Femur (tissue), 1 donor: ENCODE data around the gene SCNM1.
"Not testable (repeated sequence)": the region's sequence is repeated elsewhere in the genome, so short reads cannot be mapped to it uniquely, and the experiment has no call there.

ENCODE experiments used
- DNase-seq: peaks from one replicate; pipeline ENCODE4 v3.0.0-alpha.2; 2017

Gene SCNM1

DNA sequence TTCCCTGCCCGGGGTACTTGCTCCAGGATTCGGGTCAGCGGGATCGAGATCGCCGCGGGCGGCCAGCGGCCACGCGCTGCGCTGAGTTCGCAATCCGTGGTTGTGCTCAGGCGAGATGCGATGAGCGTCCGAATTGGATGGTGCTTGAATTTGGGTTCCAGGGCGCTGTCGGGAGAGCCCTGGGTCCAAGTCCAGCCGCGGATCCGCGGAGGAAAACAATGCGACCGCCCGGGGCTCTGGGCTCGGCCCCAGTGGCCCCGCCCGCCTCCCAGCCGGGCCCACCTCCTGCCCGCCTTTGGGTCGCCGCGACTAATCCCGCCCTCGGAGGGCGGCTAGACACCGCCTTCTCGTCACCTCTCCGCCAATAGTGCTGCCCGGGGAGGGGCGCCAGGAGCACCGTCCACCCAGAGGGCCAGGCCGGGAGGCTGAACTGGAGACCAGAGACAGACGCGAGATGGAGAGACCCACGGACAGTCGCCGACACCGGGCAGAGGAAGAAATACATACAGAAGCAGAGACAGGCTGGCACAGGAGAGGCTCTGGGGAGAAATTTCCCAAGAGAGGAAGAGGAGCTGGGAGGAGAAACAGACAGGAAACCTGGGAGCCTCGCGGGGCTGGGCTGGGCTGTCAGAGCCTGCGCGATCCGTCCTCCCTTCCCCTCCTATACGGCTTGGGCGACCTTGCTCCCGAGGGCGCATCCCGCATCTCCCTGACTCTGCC, 19.4 kb upstream of the SCNM1 start, which contains the start of gene SEMA6C:
Gene SEMA6C (minus strand): TSS at position 220 of the 720 bp plus-strand sequence. CDS start 4,010 bp downstream, outside the sequence.
- peak; percentile 96 for DNase-seq

DNA sequence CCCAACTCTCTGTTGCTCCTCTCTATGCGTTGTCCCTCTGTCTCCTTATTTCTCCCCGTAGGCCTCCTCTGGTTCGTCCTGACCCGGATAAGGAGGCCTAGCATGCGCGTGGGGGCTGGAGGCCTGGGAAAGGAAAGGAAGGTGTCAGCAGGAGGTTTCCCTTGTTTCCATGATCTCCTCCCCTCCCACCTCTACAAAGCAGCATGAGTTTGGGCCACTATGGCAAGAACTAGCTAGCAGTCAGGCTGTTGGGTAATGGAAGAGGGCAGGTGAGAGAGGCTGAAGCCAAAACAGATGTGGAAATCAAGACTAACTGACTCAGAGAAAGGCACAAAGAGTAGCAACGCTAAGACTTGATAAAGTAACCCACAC, 18.8 kb upstream of the SCNM1 start:
- DNase-seq, result no peak

DNA sequence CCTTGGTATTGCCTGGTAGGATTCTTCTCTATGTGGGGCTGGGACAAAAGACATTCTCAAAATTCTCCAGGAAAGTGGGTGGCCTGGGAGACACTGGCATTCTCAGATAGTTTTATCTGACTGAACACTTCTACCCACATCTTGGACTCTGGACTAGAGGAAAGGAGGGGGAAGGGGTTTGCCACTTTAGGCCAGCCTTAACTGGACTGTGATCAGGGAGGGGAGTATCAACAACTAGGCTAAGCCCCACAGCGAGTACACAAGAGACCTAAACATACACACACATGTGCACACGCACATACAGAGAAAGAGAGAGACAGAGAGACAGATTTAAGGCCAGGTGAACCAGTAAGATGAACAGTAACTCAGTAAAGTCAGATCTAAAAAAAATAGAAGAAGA, 18.3 kb upstream of the SCNM1 start:
- no peak for DNase-seq

DNA sequence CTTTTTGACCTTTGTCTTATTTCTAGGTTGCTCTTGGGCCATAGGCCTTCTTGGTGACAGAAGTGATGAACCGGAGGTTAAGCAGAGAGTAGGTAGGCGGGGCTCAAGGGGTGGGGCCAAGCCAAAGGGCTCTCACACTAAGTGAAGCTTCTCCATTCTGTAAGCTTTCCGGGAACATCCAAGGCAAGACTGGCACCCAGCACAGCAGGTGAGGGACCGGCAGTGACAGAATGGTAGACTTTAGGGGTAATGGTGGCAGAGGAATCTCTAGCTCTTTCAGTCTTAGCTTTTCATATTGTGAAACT, 9.5 kb upstream of the SCNM1 start, which contains the start of gene TNFAIP8L2:
Gene TNFAIP8L2 (plus strand): TSS at position 135 of the 305 bp plus-strand sequence. CDS start 2,049 bp downstream, outside the sequence.
- no peak for DNase-seq

DNA sequence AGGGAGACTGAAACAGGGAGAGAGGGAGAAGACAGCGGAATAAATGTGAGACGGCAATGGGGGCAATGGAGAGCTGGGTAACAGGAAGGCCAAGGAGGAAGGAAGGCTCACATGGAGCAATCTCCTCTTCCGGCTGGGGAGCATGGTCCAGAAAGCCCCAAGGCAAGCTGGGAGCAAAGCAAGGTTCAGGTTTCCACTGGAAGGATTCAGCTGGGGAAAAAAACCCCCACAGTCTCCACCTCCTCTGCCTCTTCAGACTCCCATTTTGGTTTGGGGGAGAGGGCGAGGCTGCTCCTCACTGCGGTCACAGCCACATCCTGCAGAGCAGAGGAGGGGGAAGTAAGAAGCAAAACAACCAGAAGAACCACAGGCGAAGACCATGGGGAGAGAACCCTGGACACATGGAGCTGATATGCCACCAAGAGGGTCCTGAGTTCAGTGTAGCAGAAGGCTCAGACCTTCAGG, 8.8 kb upstream of the SCNM1 start:
- DNase-seq, result peak; percentile 56

DNA sequence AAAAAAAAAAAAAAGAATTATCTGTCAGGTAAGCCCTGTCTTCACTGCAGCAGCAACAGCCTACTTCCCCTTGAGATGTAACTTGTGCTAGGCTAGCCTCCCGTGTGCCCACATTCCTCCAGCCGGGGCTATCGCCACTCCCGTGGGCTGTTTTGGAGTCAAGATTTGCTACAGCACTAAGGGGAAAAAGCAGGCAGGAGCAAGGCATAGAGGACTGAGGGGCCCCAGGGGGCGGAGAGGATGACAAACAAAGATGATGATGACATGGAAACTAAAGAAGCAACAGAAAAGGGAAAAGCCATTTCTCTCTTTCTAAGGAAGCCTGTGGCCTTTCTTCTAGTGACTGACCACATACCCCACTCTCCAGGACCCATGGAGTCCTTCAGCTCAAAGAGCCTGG, 7.6 kb upstream of the SCNM1 start:
- no peak for DNase-seq

DNA sequence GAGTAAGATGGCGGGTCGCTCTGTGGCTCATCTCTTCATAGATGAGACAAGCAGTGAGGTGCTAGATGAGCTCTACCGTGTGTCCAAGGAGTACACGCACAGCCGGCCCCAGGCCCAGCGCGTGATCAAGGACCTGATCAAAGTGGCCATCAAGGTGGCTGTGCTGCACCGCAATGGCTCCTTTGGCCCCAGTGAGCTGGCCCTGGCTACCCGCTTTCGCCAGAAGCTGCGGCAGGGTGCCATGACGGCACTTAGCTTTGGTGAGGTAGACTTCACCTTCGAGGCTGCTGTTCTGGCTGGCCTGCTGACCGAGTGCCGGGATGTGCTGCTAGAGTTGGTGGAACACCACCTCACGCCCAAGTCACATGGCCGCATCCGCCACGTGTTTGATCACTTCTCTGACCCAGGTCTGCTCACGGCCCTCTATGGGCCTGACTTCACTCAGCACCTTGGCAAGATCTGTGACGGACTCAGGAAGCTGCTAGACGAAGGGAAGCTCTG, 7.1 kb upstream of the SCNM1 start:
- DNase-seq, result no peak

DNA sequence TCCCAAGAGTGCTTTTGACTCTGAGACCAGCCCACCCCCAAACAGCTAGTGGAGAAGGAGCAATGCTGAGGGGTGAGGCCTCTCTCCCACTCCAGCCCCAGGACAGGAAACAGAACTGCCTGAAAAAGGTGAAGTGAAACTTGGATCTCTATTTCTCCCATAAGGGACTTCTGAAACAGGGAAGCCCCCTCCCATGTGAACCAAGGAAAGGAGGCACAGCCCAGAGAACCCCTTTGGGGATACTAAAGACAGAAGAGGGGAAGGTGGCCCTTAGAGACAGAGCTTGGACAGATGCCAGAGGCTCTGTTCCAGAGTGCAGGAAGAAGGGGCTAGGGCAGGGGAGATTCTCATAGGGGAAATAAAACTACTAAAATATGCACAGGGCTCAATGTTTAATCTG, 6.6 kb upstream of the SCNM1 start:
- DNase-seq, result no peak

DNA sequence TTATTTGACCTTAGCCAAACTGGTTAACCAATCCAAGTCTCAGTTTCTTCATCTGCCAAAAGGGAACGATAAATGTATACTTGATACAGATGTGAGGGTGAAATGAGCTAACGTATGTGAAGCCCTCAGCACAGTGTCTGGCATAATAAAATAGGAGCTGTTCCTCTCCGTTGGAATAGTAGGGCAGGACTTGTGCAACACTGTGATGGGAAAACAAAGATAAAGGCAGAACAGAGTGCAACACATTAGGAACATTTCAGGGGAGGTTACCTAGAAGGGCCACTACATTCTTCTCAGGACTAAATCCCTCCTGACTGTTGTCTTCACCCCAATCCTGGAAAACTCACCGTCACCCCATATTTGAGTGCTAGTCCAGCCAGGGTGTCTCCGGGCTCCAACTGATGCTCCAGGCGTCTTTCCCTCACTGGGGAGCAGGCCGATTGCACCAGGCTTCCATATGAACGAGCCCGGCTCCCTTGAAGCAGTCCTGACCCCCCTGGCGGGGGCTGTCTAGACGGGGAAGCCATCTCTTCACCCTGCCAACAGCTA, 1.1 kb upstream of the SCNM1 start:
- no peak for DNase-seq

DNA sequence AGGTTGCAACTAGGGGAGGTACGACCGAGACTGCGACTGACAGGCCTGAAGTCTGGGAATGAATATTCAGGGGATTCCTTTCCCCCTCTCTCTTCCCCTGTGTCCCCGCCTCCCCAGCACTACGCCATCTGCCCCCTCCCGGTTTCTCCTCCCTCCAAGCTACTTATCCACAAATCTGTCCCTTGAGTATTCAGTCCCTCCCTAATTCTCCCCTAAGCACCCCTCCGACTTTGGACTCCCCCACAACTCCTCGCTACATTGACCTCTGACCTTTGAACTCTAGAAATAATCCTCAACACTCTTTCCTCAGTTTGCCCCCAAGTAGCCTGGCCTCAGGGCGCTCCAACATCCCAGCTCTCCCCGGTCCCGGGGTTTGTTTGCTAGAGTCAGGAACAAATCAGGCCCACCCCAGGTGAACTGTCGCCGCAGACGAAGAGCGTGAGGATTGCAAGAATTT, 635 bp upstream of the SCNM1 start:
- DNase-seq, result peak; percentile 71

DNA sequence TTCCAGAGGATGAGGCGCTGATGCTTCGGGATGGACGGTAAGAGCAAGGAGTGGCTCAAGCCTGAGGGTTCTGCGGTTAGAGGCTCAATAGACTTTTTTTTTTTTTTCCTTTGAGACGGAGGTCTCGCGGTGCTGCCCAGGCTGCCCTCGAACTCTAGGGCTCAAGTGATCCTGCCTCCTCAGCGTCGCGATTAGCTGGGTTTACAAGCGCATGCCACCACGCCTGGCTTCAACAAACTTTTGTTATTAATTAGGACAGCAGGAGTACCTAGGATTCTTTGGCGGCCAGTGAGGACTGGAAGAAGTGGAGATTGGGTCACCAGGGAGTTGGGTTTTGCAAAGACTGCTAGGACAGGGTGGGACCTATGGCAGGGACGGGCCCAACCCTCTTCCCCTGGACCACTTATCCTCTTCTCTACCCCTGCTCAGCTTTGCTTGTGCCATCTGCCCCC, 587 bp downstream of the SCNM1 start:
- no peak for DNase-seq

DNA sequence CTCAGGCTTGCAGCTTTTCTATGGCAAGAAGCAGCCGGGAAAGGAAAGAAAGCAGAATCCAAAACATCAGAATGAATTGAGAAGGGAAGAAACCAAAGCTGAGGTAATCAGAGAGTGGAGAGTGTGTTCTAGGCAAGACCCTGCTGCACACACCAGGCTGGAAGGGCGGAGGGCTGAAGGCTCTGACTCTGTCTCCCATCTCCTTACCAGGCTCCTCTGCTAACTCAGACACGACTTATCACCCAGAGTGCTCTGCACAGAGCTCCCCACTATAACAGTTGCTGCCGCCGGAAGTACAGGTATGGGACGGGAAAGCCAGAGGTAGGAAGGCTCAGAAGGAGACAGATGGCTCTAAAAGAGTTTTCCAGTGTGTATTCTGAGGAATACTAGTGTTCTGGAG, 1.2 kb downstream of the SCNM1 start:
- DNase-seq, result no peak

DNA sequence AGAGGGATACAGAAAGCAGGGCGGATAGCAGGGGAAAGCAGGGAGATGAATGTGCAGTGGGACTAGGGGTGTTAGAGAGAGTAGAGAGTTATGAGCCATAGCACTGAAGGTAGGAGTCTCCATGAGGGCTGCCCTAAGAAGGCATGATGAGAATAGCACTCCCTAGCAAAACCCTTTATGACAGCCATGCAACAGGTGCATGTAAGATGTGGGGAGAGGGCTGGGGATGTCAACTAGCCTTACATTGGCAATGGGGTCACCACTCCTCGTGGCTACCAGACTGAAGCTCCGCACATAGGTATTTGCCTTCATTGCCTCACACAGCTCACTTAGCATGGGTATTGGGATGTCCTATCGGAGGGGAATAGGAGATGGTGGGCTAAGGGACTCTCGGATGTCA, 5.2 kb downstream of the SCNM1 start:
- DNase-seq, result no peak

DNA sequence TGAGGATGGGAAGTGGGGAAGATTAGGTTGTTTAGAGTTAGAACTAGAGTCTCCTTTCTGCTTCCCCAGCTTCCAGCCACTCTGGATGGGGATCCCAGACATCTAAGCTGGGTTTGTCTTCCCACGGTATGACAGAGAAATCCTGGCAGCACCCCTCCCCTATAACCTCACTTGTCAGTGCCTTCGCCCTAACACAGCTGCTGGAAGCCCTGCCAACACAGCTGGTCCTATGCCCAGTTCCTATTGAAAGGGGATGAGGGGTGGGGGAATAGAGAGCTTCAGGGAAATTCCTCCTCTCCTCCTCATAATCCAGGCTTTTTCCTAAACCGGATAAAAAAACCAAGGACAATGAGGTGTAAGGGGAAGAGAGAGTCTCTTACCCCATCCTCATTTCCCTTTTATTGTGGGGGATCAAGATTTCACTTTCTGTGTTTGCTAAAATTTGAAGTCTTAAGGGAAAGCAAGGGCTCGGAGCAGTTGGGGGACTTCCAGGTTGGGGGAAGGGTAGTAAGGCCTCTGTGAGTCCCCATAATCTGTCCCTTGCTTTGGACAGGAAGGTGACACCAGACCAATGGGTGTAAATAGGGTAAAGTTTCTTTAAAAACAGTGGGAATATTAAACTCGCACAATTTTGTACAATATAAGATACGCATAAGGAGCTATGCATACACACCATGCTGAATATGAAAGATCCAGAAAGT, 9.2 kb downstream of the SCNM1 start:
- DNase-seq, result peak; percentile 73

DNA sequence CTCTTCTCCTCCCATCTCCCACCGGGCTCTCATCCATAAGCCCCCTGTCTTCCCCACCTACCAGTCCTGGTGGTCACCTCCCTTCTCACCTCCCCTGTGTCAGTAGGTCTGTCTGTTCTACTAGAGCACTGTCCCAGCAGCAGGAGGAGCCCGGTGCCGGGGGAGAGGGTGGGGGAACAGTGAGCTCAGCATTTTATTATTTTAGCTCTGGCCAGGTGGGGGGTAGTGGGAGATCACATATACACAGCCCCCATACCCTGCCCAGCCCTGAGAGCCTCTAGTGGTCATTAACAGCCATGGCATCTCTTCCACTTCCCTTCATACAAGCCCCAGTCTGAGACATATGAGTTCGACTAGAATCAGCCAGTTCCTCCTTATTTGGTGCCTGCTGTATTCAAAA, 9.9 kb downstream of the SCNM1 start, which contains the start of gene TMOD4:
Gene TMOD4 (minus strand): TSS at position 119 of the 400 bp plus-strand sequence. CDS start 1,106 bp downstream, outside the sequence.
- no peak for DNase-seq

DNA sequence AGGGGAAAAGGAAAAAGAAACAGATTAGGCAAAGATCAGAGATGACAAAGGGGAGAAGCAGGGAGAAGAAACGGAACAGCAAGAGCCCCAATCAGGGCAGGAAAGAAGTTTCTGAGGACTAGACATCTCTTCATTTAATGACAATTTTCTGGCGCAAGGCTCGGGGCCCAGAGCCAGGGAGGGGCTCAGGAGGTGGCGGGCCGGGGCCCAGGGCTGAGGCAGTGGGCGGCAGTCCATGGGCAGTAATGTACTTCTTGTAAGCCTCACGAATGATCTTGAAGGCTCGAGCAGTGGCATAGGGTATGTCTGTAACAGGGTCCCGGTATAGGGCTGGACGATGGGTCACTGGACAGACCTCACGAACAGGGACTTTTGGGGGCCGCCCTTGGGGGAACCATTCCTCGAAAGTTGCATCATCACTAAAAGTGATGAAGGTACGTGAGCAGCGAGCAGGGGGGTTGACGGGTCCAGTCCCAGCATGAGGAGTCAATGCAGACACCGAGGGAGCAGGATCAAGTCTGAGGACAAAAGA, 10.6 kb downstream of the SCNM1 start:
- DNase-seq, result no peak

DNA sequence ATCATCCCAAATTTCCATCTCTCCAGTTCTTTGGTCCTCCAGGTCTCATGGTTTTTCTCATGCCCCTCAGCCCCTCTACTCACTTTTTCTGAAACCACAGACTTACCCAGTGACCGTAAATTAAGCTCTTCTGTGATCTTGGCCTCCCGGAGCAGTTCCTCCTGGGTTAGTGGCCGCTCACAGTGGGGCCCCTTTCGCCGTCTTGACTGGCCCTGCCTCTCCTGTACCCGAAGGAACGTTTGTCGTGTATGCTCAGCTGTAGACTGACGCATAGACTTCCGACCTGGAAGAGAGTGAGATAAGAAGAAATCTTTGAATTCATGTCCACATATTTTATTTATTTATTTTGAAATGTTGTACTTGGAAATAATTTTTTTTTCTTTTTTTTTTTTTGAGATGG, 18.3 kb downstream of the SCNM1 start:
- no peak for DNase-seq

DNA sequence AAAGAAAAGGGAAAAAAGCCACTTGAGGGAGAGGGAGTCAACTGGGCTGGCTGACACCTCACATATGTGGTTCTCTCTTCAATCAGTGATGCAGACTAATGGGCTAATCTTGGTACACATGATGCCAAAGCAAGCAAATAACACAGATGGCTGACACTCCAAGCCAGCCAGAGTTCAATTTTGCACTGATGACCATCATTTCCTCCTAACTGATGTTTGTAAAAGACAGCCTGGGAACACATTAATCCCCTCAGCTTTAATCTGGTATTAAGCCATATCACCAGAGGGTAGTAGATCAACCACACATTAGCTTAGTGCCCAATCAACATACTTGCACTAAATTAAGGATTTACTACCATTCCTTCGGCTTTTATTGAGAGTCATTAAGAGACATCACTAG, 21.3 kb downstream of the SCNM1 start:
- DNase-seq, result no peak

DNA sequence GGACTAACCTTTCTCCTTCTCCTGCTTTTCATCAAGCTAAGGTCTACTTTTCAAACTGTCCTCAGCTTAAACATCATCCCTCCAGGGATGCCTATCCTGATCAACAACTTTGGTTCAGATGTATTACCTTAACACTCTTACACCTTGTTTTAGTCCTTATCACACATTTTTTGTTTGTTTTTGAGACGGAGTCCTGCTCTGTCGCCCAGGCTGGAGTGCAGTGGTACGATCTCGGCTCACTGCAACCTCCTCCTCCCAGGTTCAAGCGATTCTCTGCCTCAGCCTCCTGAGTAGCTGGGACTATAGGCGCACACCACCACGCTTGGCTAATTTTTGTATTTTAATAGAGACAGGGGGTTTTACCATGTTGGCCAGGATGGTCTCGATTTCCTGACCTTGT, 22.7 kb downstream of the SCNM1 start:
- DNase-seq, result not testable (repeated sequence)

DNA sequence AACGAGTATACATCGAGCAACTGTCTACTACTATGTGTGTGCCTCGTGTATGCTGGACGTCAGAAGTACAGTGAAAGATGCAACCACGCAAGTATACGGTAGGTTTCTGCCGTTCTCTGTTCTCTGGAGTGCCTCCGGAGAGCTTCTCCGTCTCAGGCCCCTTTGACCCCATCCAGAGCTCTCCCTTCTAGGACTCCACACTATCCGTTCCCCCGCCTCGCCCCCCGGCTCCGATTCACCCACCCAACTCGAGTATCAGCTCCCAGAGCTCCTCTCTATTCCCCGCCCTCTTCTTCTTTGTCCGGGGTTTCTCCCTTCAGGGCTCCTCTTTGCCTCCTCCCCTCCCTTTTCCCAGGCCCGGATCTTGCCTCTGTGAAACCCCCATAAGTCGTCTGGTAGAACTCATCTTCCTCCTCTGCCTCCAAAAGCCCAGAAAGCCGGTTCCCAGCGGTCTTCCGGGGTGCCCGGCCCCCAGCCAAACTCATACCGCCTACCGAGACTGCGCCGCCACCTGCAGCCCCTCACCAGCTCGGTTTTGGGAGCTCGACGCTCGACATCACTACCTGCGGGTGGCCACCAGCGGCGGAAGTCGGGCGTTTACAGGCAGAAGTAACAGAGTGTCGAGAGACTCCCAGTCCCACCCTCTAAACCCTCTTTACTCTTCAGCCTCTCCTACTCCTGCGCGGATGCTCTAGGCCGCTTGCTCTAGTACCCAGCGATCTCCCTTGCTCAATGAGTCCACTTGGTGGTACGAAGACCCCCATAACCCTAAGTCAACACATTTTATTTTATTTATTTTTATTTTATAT, 23.9 kb downstream of the SCNM1 start, which contains the start of gene VPS72:
Gene VPS72 (minus strand): TSS at position 561 of the 809 bp plus-strand sequence. CDS start 76 bp downstream, at position 485.
- DNase-seq, result peak; percentile 93

DNA sequence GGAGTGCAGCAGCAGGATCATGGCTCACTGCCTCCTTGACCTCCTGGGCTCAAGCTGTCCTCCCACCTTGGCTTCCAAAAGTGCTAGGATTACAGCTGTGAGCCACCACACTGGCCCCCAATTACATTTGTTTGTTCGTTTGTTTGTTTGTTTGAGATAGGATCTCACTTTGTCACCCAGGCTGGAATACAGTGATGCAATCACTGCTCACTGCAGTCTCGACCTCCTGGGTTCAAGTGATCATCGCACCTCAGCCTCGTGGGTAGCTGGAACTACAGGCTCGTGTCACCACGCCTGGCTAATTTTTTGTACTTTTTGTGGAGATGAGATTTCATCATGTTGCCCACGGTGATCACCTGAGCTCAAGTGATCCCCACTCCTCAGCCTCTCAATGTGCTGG, 26.1 kb downstream of the SCNM1 start:
- no peak for DNase-seq

DNA sequence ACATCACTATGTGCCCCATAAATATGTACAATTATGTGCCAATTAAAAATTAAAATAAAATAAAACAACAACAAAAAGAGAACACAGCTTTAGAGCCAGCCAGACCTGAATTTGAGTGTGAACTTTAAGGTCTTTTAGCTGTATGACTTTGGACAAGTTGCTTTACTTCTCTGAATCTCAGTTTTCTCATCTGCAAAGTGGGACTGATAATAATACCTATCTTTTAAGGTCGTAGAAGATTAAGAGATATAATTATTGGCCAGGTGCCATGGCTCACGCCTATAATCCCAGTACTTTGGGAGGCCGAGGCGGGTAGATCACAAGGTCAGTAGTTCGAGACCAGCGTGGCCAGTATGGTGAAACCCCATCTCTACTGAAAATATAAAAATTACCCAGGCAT, 27.4 kb downstream of the SCNM1 start:
- DNase-seq, result no peak
